ENCODE measurements around the gene PTPRN2. TPM values are rescaled to one million over a fixed set of nuclear protein-coding genes. Genes with fewer than 3 reads are reported as not detected.

Gene PTPRN2
- total RNA-seq, 1 experiment from 2014 or later, result 1.1 TPM

DNA sequence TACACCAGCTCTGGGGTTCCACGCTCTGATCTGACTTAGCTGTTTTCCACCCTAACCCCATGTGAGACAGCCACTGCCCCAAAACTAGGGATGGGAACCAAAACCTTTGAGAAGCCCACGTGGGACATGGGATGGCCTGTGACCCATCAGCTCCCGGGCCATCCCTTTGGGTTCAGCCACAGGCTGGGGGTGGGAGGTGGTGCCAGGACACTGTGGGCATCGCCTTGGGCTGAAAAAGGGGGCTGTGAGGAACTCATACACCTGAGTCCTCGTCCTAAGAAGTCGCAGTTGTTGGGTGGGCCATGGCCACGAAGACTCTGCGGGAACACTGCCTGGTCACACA is 871.7 kb downstream of the PTPRN2 start:
- CTCF ChIA-PET, result no interaction called here
- POLR2A ChIA-PET, result no interaction called here
- no peak overlapping the region for H3K27ac ChIP-seq (ENCODE audit: low read length)
- ATAC-seq (no peak), DNase-seq (ENCODE audit: low read depth, low spot score) (no peak)
- no peaks in the 10 kb centered on the region for H3K9me3 ChIP-seq (ENCODE audit: control insufficient read depth, insufficient read depth, low read depth, low read length)
- no peaks in the 10 kb centered on the region for H3K4me1 ChIP-seq (ENCODE audit: control insufficient read depth, insufficient read depth, low read length)
- H3K36me3 ChIP-seq (ENCODE audit: control insufficient read depth, insufficient read depth, low read length), result no peaks in the 10 kb centered on the region
- BruUV-seq (replicated peaks), result no TSS peak
- no peak overlapping the region for H3K4me3 ChIP-seq (ENCODE audit: low read depth in 2 of 2, low read length in 2 of 2)
- in situ Hi-C loops (cut with HindIII; ENCODE audit: low pct_unique_long_range_greater_than_20kb, low sequenced_read_pairs) (no loop called here), intact Hi-C loops (cut with micrococcal nuclease; ENCODE audit: unreplicated experiment) (no loop called here)
- H3K27me3 ChIP-seq (ENCODE audit: control insufficient read depth, insufficient read depth, low read length), result no peaks in the 10 kb centered on the region; the same call in 1 of the 2 replicates
- TF ChIP-seq POLR2AphosphoS5 (IDR thresholded peaks at IDR 0.05; ENCODE audit: low read depth, low read length) (no peak), TCF7L2 (IDR thresholded peaks at IDR 0.05; ENCODE audit: low read depth, low read length) (no peak), SIN3A (IDR thresholded peaks at IDR 0.05; ENCODE audit: borderline replicate concordance, insufficient read depth, low read depth, low read length) (no peak)
- TF ChIP-seq, protein P1, sequence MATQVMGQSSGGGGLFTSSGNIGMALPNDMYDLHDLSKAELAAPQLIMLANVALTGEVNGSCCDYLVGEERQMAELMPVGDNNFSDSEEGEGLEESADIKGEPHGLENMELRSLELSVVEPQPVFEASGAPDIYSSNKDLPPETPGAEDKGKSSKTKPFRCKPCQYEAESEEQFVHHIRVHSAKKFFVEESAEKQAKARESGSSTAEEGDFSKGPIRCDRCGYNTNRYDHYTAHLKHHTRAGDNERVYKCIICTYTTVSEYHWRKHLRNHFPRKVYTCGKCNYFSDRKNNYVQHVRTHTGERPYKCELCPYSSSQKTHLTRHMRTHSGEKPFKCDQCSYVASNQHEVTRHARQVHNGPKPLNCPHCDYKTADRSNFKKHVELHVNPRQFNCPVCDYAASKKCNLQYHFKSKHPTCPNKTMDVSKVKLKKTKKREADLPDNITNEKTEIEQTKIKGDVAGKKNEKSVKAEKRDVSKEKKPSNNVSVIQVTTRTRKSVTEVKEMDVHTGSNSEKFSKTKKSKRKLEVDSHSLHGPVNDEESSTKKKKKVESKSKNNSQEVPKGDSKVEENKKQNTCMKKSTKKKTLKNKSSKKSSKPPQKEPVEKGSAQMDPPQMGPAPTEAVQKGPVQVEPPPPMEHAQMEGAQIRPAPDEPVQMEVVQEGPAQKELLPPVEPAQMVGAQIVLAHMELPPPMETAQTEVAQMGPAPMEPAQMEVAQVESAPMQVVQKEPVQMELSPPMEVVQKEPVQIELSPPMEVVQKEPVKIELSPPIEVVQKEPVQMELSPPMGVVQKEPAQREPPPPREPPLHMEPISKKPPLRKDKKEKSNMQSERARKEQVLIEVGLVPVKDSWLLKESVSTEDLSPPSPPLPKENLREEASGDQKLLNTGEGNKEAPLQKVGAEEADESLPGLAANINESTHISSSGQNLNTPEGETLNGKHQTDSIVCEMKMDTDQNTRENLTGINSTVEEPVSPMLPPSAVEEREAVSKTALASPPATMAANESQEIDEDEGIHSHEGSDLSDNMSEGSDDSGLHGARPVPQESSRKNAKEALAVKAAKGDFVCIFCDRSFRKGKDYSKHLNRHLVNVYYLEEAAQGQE (IDR thresholded peaks at IDR 0.05; ENCODE audit: insufficient read depth in 1 of 2, low read depth in 2 of 2, low read length in 1 of 2), result no peak
- TF ChIP-seq, protein P2, sequence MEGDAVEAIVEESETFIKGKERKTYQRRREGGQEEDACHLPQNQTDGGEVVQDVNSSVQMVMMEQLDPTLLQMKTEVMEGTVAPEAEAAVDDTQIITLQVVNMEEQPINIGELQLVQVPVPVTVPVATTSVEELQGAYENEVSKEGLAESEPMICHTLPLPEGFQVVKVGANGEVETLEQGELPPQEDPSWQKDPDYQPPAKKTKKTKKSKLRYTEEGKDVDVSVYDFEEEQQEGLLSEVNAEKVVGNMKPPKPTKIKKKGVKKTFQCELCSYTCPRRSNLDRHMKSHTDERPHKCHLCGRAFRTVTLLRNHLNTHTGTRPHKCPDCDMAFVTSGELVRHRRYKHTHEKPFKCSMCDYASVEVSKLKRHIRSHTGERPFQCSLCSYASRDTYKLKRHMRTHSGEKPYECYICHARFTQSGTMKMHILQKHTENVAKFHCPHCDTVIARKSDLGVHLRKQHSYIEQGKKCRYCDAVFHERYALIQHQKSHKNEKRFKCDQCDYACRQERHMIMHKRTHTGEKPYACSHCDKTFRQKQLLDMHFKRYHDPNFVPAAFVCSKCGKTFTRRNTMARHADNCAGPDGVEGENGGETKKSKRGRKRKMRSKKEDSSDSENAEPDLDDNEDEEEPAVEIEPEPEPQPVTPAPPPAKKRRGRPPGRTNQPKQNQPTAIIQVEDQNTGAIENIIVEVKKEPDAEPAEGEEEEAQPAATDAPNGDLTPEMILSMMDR (IDR thresholded peaks at IDR 0.05), result no peak

DNA sequence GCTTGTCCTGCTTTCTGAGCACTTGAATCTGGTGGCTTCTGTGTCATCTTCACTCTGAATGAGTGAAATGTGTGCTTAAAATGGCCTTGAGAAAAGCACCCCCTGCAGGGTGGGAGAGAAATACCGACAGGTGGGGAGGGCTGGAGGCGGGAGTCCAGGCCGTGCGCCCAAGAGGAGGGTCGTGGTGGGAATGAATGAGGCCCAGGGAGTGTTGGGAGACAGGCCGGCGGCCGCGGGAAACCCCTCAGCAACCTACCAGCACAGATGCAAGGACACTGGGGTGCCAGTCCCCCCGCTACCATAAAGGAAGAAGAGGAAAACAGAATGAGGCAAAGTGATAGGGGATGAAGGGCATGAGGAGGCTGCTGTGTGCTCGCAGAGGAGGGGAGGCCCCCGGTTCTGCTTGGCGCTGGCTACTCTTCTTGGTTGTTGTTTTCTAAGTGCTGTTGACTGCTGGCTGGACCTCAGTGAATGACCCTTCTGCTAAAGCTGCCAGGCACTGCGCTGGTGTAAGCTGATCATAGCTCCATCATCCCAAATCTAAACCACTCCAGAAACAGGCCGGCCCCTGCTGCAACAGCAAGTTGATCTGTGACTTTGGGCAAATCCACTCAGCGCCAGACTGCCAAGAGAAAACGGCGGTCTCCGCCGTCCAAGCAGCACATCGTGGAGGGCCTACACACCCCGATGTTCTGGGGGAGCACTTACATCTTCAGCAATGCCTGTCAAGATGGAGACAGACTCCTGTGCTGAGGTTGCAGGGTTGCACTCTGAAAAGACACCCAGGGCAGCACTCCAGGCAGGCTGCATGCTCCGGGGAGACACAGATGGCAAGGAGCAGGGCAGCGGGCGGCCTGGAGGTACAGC is 872.3 kb downstream of the PTPRN2 start:
- POLR2A ChIA-PET, result interaction anchor here (0.6 kb wide), 1 partner anchor 824 kb away, joined by 15 read pairs; no protein-coding TSS in a partner anchor
- no peak for TF ChIP-seq POLR2AphosphoS5 (IDR thresholded peaks at IDR 0.05; ENCODE audit: low read depth, low read length)
- Histone ChIP-seq H3K27ac (ENCODE audit: low read length) (no peak overlapping the region), H3K36me3 (ENCODE audit: control insufficient read depth, insufficient read depth, low read length) (no peaks in the 10 kb centered on the region), H3K4me1 (ENCODE audit: control insufficient read depth, insufficient read depth, low read length) (no peaks in the 10 kb centered on the region), H3K4me3 (ENCODE audit: low read depth in 2 of 2, low read length in 2 of 2) (no peak overlapping the region), H3K27me3 (ENCODE audit: control insufficient read depth, insufficient read depth, low read length) (no peaks in the 10 kb centered on the region; the same call in 1 of the 2 replicates), H3K9me3 (ENCODE audit: control insufficient read depth, insufficient read depth, low read depth, low read length) (no peaks in the 10 kb centered on the region)
- BruUV-seq (replicated peaks), result no TSS peak
- DNase-seq (ENCODE audit: low read depth, low spot score), result no peak
- CTCF ChIA-PET, result interaction anchor here (0.6 kb wide), 1 partner anchor 283 kb away, joined by 4 read pairs; no protein-coding TSS in a partner anchor
- in situ Hi-C loops (cut with HindIII; ENCODE audit: low pct_unique_long_range_greater_than_20kb, low sequenced_read_pairs), result no loop called here
- no peak for ATAC-seq
- intact Hi-C loops (cut with micrococcal nuclease; ENCODE audit: unreplicated experiment), result no loop called here
